ENCODE measurements around the gene NSD2.
"Not testable (repeated sequence)": the region's sequence is repeated elsewhere in the genome, so short reads cannot be mapped to it uniquely, and the experiment has no call there.

The NSD2 gene

GRCh38 chr4:2006956-2007653 lies 135.9 kb downstream of the NSD2 start:
- no peak for DNase-seq (ENCODE audit: low spot score)

- DNase-seq (ENCODE audit: low spot score) = no peak
These were observed 136.8 kb downstream of the NSD2 start for GRCh38 chr4:2007804-2008670.

GRCh38 chr4:2008671-2008920 lies 137.4 kb downstream of the NSD2 start:
- no peak for DNase-seq (ENCODE audit: low spot score)

GRCh38 chr4:2008921-2009650 lies 137.9 kb downstream of the NSD2 start, which contains the start of gene NELFA:
TSS of gene NELFA (minus strand) at chr4:2008974. CDS start at chr4:2008959, 15 bp downstream.
- DNase-seq (ENCODE audit: low spot score) = peak; percentile 96

GRCh38 chr4:2009651-2010233 lies 138.5 kb downstream of the NSD2 start:
- peak; percentile 55 for DNase-seq (ENCODE audit: low spot score)

GRCh38 chr4:2011583-2011982 lies 140.4 kb downstream of the NSD2 start:
- no peak for DNase-seq (ENCODE audit: low spot score)

GRCh38 chr4:2015008-2015407 lies 143.8 kb downstream of the NSD2 start:
- DNase-seq (ENCODE audit: low spot score) = no peak

- DNase-seq (ENCODE audit: low spot score) = not testable (repeated sequence)
These were observed 150.3 kb downstream of the NSD2 start for GRCh38 chr4:2021358-2022018.

- no peak for DNase-seq (ENCODE audit: low spot score)
These were observed 153.5 kb downstream of the NSD2 start for GRCh38 chr4:2024683-2025082.

GRCh38 chr4:2025817-2026216 lies 154.6 kb downstream of the NSD2 start:
- no peak for DNase-seq (ENCODE audit: low spot score)

GRCh38 chr4:2027120-2027519 lies 155.9 kb downstream of the NSD2 start:
- not testable (repeated sequence) for DNase-seq (ENCODE audit: low spot score)

- not testable (repeated sequence) for DNase-seq (ENCODE audit: low spot score)
These were observed 160.0 kb downstream of the NSD2 start for GRCh38 chr4:2031161-2031560.

Measured in cerebellar cortex (tissue), 1 donor.